ENCODE results near the gene SYNGAP1.
"Not testable (repeated sequence)": the region's sequence is repeated elsewhere in the genome, so short reads cannot be mapped to it uniquely, and the experiment has no call there.

GRCh38 chr6:33398601-33399000 lies 21.3 kb upstream of the SYNGAP1 start:
- TF ChIP-seq, protein P1, sequence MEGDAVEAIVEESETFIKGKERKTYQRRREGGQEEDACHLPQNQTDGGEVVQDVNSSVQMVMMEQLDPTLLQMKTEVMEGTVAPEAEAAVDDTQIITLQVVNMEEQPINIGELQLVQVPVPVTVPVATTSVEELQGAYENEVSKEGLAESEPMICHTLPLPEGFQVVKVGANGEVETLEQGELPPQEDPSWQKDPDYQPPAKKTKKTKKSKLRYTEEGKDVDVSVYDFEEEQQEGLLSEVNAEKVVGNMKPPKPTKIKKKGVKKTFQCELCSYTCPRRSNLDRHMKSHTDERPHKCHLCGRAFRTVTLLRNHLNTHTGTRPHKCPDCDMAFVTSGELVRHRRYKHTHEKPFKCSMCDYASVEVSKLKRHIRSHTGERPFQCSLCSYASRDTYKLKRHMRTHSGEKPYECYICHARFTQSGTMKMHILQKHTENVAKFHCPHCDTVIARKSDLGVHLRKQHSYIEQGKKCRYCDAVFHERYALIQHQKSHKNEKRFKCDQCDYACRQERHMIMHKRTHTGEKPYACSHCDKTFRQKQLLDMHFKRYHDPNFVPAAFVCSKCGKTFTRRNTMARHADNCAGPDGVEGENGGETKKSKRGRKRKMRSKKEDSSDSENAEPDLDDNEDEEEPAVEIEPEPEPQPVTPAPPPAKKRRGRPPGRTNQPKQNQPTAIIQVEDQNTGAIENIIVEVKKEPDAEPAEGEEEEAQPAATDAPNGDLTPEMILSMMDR (conservative IDR thresholded peaks at IDR 0.05; ENCODE audit: low read depth, low read length): not testable (repeated sequence)
- not testable (repeated sequence) for TF ChIP-seq POLR2A (IDR thresholded peaks at IDR 0.05; ENCODE audit: low read depth, low read length)
